ENCODE results near the gene LEFTY2.
"Not testable (repeated sequence)": the region's sequence is repeated elsewhere in the genome, so short reads cannot be mapped to it uniquely, and the experiment has no call there.

Gene LEFTY2

GRCh38 chr1:225950905-225951497 lies 10.0 kb upstream of the LEFTY2 start:
- DNase-seq = no peak

GRCh38 chr1:225949041-225949440 lies 8.0 kb upstream of the LEFTY2 start:
- DNase-seq = no peak

GRCh38 chr1:225946803-225947202 lies 5.8 kb upstream of the LEFTY2 start:
- no peak for DNase-seq

GRCh38 chr1:225946082-225946620 lies 5.1 kb upstream of the LEFTY2 start:
- no peak for DNase-seq

GRCh38 chr1:225945564-225945963 lies 4.5 kb upstream of the LEFTY2 start:
- no peak for DNase-seq

GRCh38 chr1:225944951-225945350 lies 3.9 kb upstream of the LEFTY2 start:
- DNase-seq = no peak

- DNase-seq = no peak
These were observed 3.4 kb upstream of the LEFTY2 start for GRCh38 chr1:225944387-225944786.

GRCh38 chr1:225943582-225943981 lies 2.6 kb upstream of the LEFTY2 start:
- no peak for DNase-seq

GRCh38 chr1:225942574-225942973 lies 1.6 kb upstream of the LEFTY2 start:
- no peak for DNase-seq

- no peak for DNase-seq
These were observed 862 bp upstream of the LEFTY2 start for GRCh38 chr1:225941942-225942222.

- DNase-seq = no peak
These were observed 452 bp downstream of the LEFTY2 start for GRCh38 chr1:225940385-225941151.

- not testable (repeated sequence) for DNase-seq
These were observed 1.1 kb downstream of the LEFTY2 start for GRCh38 chr1:225939939-225940310.

- DNase-seq = not testable (repeated sequence)
These were observed 1.7 kb downstream of the LEFTY2 start for GRCh38 chr1:225939097-225939938.

- no peak for DNase-seq
These were observed 3.7 kb downstream of the LEFTY2 start for GRCh38 chr1:225937048-225937968.

- DNase-seq = no peak
These were observed 4.5 kb downstream of the LEFTY2 start for GRCh38 chr1:225936523-225936922.

- not testable (repeated sequence) for DNase-seq
These were observed 4.9 kb downstream of the LEFTY2 start for GRCh38 chr1:225936086-225936485.

GRCh38 chr1:225934711-225935110 lies 6.3 kb downstream of the LEFTY2 start:
- DNase-seq = no peak

GRCh38 chr1:225933072-225933471 lies 7.9 kb downstream of the LEFTY2 start:
- DNase-seq = no peak

- no peak for DNase-seq
These were observed 9.5 kb downstream of the LEFTY2 start for GRCh38 chr1:225931270-225932136.

- DNase-seq = no peak
These were observed 10.5 kb downstream of the LEFTY2 start for GRCh38 chr1:225930566-225930965.

- not testable (repeated sequence) for DNase-seq
These were observed 11.6 kb downstream of the LEFTY2 start for GRCh38 chr1:225929462-225929861.

All from NCI-H774 (cell line).